AG04449 (cell line): ENCODE measurements around the gene VKORC1.

Experiments
- CTCF ChIA-PET: fragments of 350-600 bp; formaldehyde crosslinking; extraction: SDS; loops from one replicate; lab custom pipeline; 2021; ENCODE audit warnings: antibody characterized with exemption; lab: Yijun Ruan, JAX
- POLR2A ChIA-PET: fragments of 400-600, 350-600 bp; formaldehyde crosslinking; extraction: SDS; loops from one replicate; lab custom pipeline; 2020; ENCODE audit warnings: antibody characterized with exemption, inconsistent platforms; lab: Yijun Ruan, JAX
- DNase-seq: peaks from one replicate; pipeline ENCODE4 v3.0.0-alpha.2; 2010; ENCODE audit warnings: low read depth, low spot score
- H3K4me3 ChIP-seq: 2 replicates; pipeline ENCODE4 v1.5.1; 2011; ENCODE audit warnings: low read depth, mild to moderate bottlenecking, control low read depth, low read length
- CTCF ChIP-seq: IDR thresholded peaks from one replicate; pipeline ENCODE4 v1.5.1; 2011; ENCODE audit warnings: mild to moderate bottlenecking, moderate library complexity, low read length, control low read depth, inconsistent platforms; ENCODE audit not compliant: insufficient read depth; ENCODE audit errors: missing control alignments

VKORC1 gene

GRCh38 chr16:31134091-31134571, 39.5 kb upstream of the VKORC1 start:
- ChIA-PET POLR2A (no interaction called here), CTCF (interaction anchor here (1.1 kb wide), 1 partner anchor 10 kb away, joined by 3 read pairs; no protein-coding TSS in a partner anchor)
- TF ChIP-seq CTCF = no peak
- H3K4me3 ChIP-seq = no peak overlapping the region
- DNase-seq = no peak

GRCh38 chr16:31133046-31133501, 38.5 kb upstream of the VKORC1 start:
- ChIA-PET CTCF (interaction anchor here (1.0 kb wide), 1 partner anchor 9 kb away, joined by 6 read pairs; no protein-coding TSS in a partner anchor), POLR2A (no interaction called here)
- H3K4me3 ChIP-seq = no peak overlapping the region
- no peak for DNase-seq
- no peak for TF ChIP-seq CTCF

- ChIA-PET CTCF (interaction anchor here (1.9 kb wide), 1 partner anchor 10 kb away, joined by 6 read pairs; no protein-coding TSS in a partner anchor), POLR2A (no interaction called here)
Observed at GRCh38 chr16:31132303-31132979, 37.8 kb upstream of the VKORC1 start.

GRCh38 chr16:31131841-31132271, 37.3 kb upstream of the VKORC1 start:
- no peak for DNase-seq
- CTCF ChIA-PET = interaction anchor here (1.9 kb wide), 1 partner anchor 10 kb away, joined by 6 read pairs; no protein-coding TSS in a partner anchor
- no peak for TF ChIP-seq CTCF

More at GRCh38 chr16:31132303-31132979, 37.8 kb upstream of the VKORC1 start:
- no peak overlapping the region for H3K4me3 ChIP-seq
- no peak for TF ChIP-seq CTCF
- no peak for DNase-seq

GRCh38 chr16:31131416-31131815, 36.8 kb upstream of the VKORC1 start:
- no peak for TF ChIP-seq CTCF
- ChIA-PET POLR2A (interaction anchor here (1.5 kb wide), 1 partner anchor 10 kb away, joined by 3 read pairs; no protein-coding TSS in a partner anchor), CTCF (interaction anchor here (1.9 kb wide), 1 partner anchor 11 kb away, joined by 6 read pairs; no protein-coding TSS in a partner anchor)
- no peak overlapping the region for H3K4me3 ChIP-seq
- DNase-seq = no peak

More at GRCh38 chr16:31131841-31132271, 37.3 kb upstream of the VKORC1 start:
- POLR2A ChIA-PET = no interaction called here
- H3K4me3 ChIP-seq = no peak overlapping the region

GRCh38 chr16:31130899-31131298, 36.3 kb upstream of the VKORC1 start:
- CTCF ChIA-PET = interaction anchor here (1.6 to 1.9 kb wide), 2 partner anchors 8 to 11 kb away, joined by 4 to 6 read pairs; no protein-coding TSS in a partner anchor
- no peak for DNase-seq
- no peak overlapping the region for H3K4me3 ChIP-seq
- no peak for TF ChIP-seq CTCF
- POLR2A ChIA-PET = interaction anchor here (1.0 to 1.5 kb wide), 2 partner anchors 10 to 11 kb away, joined by 3 read pairs; no protein-coding TSS in a partner anchor
